Activated CD8-positive, alpha-beta memory T cell treated with anti-CD3 and anti-CD28 coated beads, Interleukin-2, amount 10 ng/mL, durations not matched to agents 7 days and 5 days (primary cell): ENCODE results near the gene RPL23. TPM values are rescaled to one million over a fixed set of nuclear protein-coding genes. Genes with fewer than 3 reads are reported as not detected.
A peak's percentile ranks its signal among the peaks of the same experiment; 100 is the strongest.

ENCODE experiments used
- ATAC-seq: fragments of 150-1000 bp; cut with Tn5 transposase; one replicate; pipeline ENCODE4 v1.10.0; 2021; ENCODE audit warnings: moderate library complexity
- CTCF ChIA-PET: fragments of 350-600 bp; sonication (Branson Sonifier 250); formaldehyde crosslinking; loops from one replicate; lab custom pipeline; 2021; ENCODE audit warnings: antibody characterized with exemption; lab: Charles Lee
- DNase-seq: peaks from one replicate; pipeline ENCODE4 v3.0.0-alpha.2; 2020
- H3K27ac Mint-ChIP-seq: one replicate; pipeline ENCODE4 v1.8.0; 2021; ENCODE audit warnings: mild to moderate bottlenecking, mixed read lengths
- H3K27me3 Mint-ChIP-seq: one replicate; pipeline ENCODE4 v1.8.0; 2021; ENCODE audit warnings: mixed read lengths
- H3K36me3 Mint-ChIP-seq: one replicate; pipeline ENCODE4 v1.8.0; 2021; ENCODE audit warnings: mild to moderate bottlenecking, mixed read lengths
- H3K4me1 Mint-ChIP-seq: one replicate; pipeline ENCODE4 v1.8.0; 2021; ENCODE audit warnings: mixed read lengths
- H3K4me3 Mint-ChIP-seq: one replicate; pipeline ENCODE4 v1.8.0; 2021; ENCODE audit warnings: mild to moderate bottlenecking, moderate library complexity, mixed read lengths
- H3K9me3 Mint-ChIP-seq: one replicate; pipeline ENCODE4 v1.8.0; 2022; ENCODE audit warnings: low read depth, mixed read lengths
- total RNA-seq, 2 experiments: library from RNA; stranded (reverse); gene quantifications; one replicate each; pipeline ENCODE4 v1.2.3, GENCODE V29; 2021

Gene RPL23
- total RNA-seq, 2 experiments from 2014 or later: 831 to 1,130 TPM

DNA sequence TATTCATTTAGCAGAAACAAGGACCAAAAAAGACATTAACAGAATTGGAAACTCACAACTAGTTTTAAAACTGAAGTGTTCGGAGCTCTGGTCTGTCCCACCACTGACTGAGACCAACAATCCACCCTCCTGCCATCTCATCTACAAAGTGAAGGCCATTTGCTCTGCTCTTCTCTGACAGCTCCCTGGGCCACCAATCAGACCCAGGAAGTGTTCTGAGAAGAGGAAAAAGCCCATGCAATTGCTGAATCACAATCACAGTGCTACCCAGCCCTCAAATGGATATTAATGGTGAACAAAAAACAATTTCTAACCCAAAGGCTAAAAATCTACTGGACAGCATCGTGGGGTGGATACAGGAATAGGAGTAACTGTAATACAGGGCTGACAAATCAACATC lies 2.1 kb downstream of the RPL23 start:
- no peaks in the 10 kb centered on the region for H3K27me3 Mint-ChIP-seq
- H3K27ac Mint-ChIP-seq: peak overlapping the region; percentile 98
- H3K4me3 Mint-ChIP-seq: peak overlapping the region; percentile 97
- peaks cover 62% of the 10 kb centered on the region for H3K36me3 Mint-ChIP-seq
- no peaks in the 10 kb centered on the region for H3K9me3 Mint-ChIP-seq
- ATAC-seq (no peak), DNase-seq (no peak)
- H3K4me1 Mint-ChIP-seq: peaks cover 44% of the 10 kb centered on the region
- CTCF ChIA-PET: interaction anchor here (0.6 to 4.2 kb wide), 4 partner anchors 18 to 132 kb away, joined by 3 to 52 read pairs (median 8); partner anchors contain the start of gene LASP1

- DNase-seq (no peak), ATAC-seq (no peak)
- peaks cover 43% of the 10 kb centered on the region for H3K4me1 Mint-ChIP-seq
- H3K4me3 Mint-ChIP-seq: peak overlapping the region; percentile 97
- H3K27ac Mint-ChIP-seq: no peak overlapping the region
- CTCF ChIA-PET: interaction anchor here (1.3 kb wide), 1 partner anchor 33 kb away, joined by 5 read pairs; no protein-coding TSS in a partner anchor
- no peaks in the 10 kb centered on the region for H3K27me3 Mint-ChIP-seq
- peaks cover 62% of the 10 kb centered on the region for H3K36me3 Mint-ChIP-seq
- H3K9me3 Mint-ChIP-seq: no peaks in the 10 kb centered on the region
Measured at GRCh38 chr17:38850374-38850773, 3.1 kb downstream of the RPL23 start.

DNA sequence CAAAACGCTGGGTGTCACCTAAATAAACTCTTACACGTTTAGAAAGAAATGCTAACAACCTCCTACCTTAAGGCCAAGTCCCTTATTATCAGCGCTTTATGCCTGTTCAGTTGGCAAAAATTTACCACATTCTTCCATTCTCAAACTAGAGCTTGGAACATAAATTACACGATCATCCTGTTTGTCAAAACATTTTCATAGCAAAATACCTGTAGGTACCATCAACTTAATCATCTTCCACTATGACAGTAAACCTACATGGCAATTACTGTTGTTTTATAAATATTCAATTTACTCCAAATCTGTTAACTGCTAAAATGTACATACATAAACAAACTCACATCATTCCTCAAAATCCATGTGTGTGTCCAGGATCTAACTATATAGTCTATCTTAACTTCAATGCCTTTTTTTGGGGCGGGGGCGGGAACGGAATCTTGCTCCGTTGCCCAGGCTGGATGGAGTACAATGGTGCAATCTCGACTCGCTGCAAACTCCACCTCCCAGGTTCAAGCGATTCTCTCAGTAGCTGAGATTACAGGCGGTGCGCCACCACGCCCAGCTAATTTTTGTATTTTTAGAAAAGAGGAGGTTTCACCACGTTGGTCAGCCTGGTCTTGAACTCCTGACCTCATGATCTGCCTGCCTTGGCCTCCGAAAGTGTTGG lies 4.4 kb downstream of the RPL23 start:
- Mint-ChIP-seq H3K27me3 (no peaks in the 10 kb centered on the region), H3K9me3 (no peaks in the 10 kb centered on the region), H3K4me1 (peaks cover 37% of the 10 kb centered on the region), H3K4me3 (no peak overlapping the region), H3K27ac (no peak overlapping the region), H3K36me3 (peaks cover 62% of the 10 kb centered on the region)
- no peak for DNase-seq
- no peak for ATAC-seq
- CTCF ChIA-PET: no interaction called here

- CTCF ChIA-PET: no interaction called here
- Mint-ChIP-seq H3K27ac (no peak overlapping the region), H3K4me3 (no peak overlapping the region), H3K36me3 (peaks cover 61% of the 10 kb centered on the region), H3K27me3 (no peaks in the 10 kb centered on the region), H3K4me1 (peaks cover 35% of the 10 kb centered on the region), H3K9me3 (no peaks in the 10 kb centered on the region)
- no peak for DNase-seq
- ATAC-seq: no peak
Measured at GRCh38 chr17:38848557-38848891, 5.0 kb downstream of the RPL23 start.

GRCh38 chr17:38844261-38844757 lies 9.2 kb downstream of the RPL23 start:
- Mint-ChIP-seq H3K4me1 (peaks cover 9% of the 10 kb centered on the region), H3K4me3 (no peak overlapping the region), H3K27ac (no peak overlapping the region), H3K36me3 (peaks cover 22% of the 10 kb centered on the region), H3K9me3 (no peaks in the 10 kb centered on the region), H3K27me3 (no peaks in the 10 kb centered on the region)
- ATAC-seq (no peak), DNase-seq (no peak)
- CTCF ChIA-PET: no interaction called here

- H3K27ac Mint-ChIP-seq: peak overlapping the region; percentile 100
- peak overlapping the region; percentile 96 for H3K4me3 Mint-ChIP-seq
- H3K27me3 Mint-ChIP-seq: no peaks in the 10 kb centered on the region
- peaks cover 28% of the 10 kb centered on the region for H3K4me1 Mint-ChIP-seq
- peaks cover 7% of the 10 kb centered on the region for H3K36me3 Mint-ChIP-seq
- ATAC-seq (no peak), DNase-seq (no peak)
- no peaks in the 10 kb centered on the region for H3K9me3 Mint-ChIP-seq
- CTCF ChIA-PET: interaction anchor here (0.7 to 1.7 kb wide), 2 partner anchors 14 to 28 kb away, joined by 4 to 6 read pairs; partner anchors contain the start of gene RPL23
Measured at GRCh38 chr17:38825762-38826247, 27.7 kb downstream of the RPL23 start.

GRCh38 chr17:38824899-38825761 lies 28.4 kb downstream of the RPL23 start, which contains the start of gene CWC25:
TSS of gene CWC25 (minus strand) at chr17:38825321. CDS start at chr17:38825183, 138 bp downstream.
- ATAC-seq (peak; percentile 83), DNase-seq (peak; percentile 96)
- H3K27me3 Mint-ChIP-seq: no peaks in the 10 kb centered on the region
- H3K27ac Mint-ChIP-seq: peak within 1 kb of the TSS; percentile 100
- H3K9me3 Mint-ChIP-seq: no peaks in the 10 kb centered on the region
- CTCF ChIA-PET: interaction anchor here (0.7 to 1.7 kb wide), 4 partner anchors 13 to 46 kb away, joined by 3 to 6 read pairs (median 4); partner anchors contain the start of gene RPL23
- H3K36me3 Mint-ChIP-seq: peaks cover 14% of the 10 kb centered on the region
- peak within 1 kb of the TSS; percentile 96 for H3K4me3 Mint-ChIP-seq
- peaks cover 28% of the 10 kb centered on the region for H3K4me1 Mint-ChIP-seq

DNA sequence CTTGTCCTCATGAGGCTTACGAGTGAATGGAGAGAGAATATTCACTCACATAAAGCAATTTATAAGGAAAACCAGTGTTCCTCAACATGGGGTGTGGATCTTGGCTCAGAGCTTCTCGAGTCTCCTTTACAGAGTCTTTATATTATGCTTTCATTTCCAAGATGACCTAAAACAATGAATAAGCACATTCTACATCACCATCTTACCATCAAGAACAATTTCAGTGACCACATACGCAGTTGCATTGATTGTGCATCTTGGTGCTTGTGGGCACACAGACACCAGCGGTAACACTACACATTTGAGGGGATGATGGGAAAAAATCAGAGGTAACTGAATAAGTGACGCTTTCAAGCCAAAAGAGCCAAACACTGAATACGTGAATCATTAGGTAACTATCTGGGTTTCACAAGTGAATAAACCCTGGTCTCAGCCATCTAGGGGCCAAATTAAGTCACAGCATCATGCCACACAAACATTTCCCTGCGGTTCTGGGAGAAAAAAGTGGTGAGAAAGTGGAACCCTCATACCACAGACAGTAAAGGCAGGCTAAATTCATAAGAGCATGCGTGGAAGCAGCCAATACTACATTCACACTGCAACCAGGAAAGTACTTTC lies 37.8 kb downstream of the RPL23 start:
- Mint-ChIP-seq H3K27ac (peak overlapping the region; percentile 71), H3K4me1 (peaks cover 16% of the 10 kb centered on the region)
- CTCF ChIA-PET: no interaction called here

DNA sequence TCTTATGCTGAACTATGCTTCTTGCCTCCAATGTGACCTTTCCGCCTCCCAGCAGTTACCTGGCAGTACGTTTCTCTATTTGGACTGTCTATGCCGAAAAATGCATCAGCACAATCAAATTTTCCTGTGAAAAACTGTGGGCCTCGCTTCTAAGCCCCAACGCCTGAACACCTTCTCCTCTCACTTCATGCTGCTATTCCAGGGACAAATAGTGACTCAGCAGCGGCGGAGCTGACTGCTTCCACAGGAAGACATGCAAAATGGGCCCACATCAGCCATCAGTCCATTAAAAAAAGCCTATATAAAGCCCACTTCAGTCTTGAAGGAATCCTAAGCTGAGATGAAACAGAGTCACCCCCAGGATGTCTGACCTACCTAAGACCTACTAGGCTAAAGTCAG lies 43.7 kb downstream of the RPL23 start:
- Mint-ChIP-seq H3K27ac (no peak overlapping the region), H3K36me3 (peaks cover 42% of the 10 kb centered on the region), H3K4me3 (no peak overlapping the region), H3K27me3 (no peaks in the 10 kb centered on the region), H3K9me3 (no peaks in the 10 kb centered on the region), H3K4me1 (no peaks in the 10 kb centered on the region)
- DNase-seq (no peak), ATAC-seq (no peak)
- CTCF ChIA-PET: no interaction called here

More for the DNA sequence above, 37.8 kb downstream of the RPL23 start:
- peaks cover 29% of the 10 kb centered on the region for H3K36me3 Mint-ChIP-seq
- ATAC-seq (peak; percentile 74), DNase-seq (peak; percentile 69)
- H3K27me3 Mint-ChIP-seq: no peaks in the 10 kb centered on the region
- no peaks in the 10 kb centered on the region for H3K9me3 Mint-ChIP-seq
- no peak overlapping the region for H3K4me3 Mint-ChIP-seq

GRCh38 chr17:38800237-38800760 lies 53.2 kb downstream of the RPL23 start:
- peaks cover 35% of the 10 kb centered on the region for H3K4me1 Mint-ChIP-seq
- peaks cover 33% of the 10 kb centered on the region for H3K36me3 Mint-ChIP-seq
- no peaks in the 10 kb centered on the region for H3K9me3 Mint-ChIP-seq
- peak overlapping the region; percentile 71 for H3K27ac Mint-ChIP-seq
- H3K4me3 Mint-ChIP-seq: peak overlapping the region; percentile 75
- no peaks in the 10 kb centered on the region for H3K27me3 Mint-ChIP-seq
- DNase-seq (no peak), ATAC-seq (no peak)
- CTCF ChIA-PET: interaction anchor here (0.5 kb wide), 1 partner anchor 99 kb away, joined by 3 read pairs; no protein-coding TSS in a partner anchor

GRCh38 chr17:38799501-38800236 lies 53.9 kb downstream of the RPL23 start, which contains the start of gene PIP4K2B:
TSS of gene PIP4K2B (minus strand) at chr17:38799556. CDS start at chr17:38799424, 132 bp downstream.
- Mint-ChIP-seq H3K27me3 (no peaks in the 10 kb centered on the region), H3K4me3 (peak within 1 kb of the TSS; percentile 90), H3K27ac (peak within 1 kb of the TSS; percentile 79), H3K4me1 (peaks cover 35% of the 10 kb centered on the region), H3K9me3 (no peaks in the 10 kb centered on the region), H3K36me3 (peaks cover 33% of the 10 kb centered on the region)
- DNase-seq (peak; percentile 94), ATAC-seq (peak; percentile 85)
- CTCF ChIA-PET: interaction anchor here (0.5 to 0.9 kb wide), 2 partner anchors 12 to 100 kb away, joined by 3 read pairs; no protein-coding TSS in a partner anchor
